Measurements from ENCODE around the gene CRABP2.

Gene CRABP2

GRCh38 chr1:156665539-156665938, 39.8 kb downstream of the CRABP2 start:
- TF ChIP-seq POLR2AphosphoS5 (IDR thresholded peaks at IDR 0.05; ENCODE audit: low read depth, low read length) (no peak), TAF1 (IDR thresholded peaks at IDR 0.05; ENCODE audit: borderline replicate concordance, insufficient read depth, low read length) (no peak), REST (IDR thresholded peaks at IDR 0.05; ENCODE audit: insufficient read depth in 1 of 2, low read depth in 2 of 2, low read length in 2 of 2) (no peak), FOXP2 (optimal IDR thresholded peaks at IDR 0.05; ENCODE audit: borderline replicate concordance, extremely low read depth, extremely low read length, insufficient read depth) (no peak), SIN3A (IDR thresholded peaks at IDR 0.05; ENCODE audit: borderline replicate concordance, insufficient read depth, low read length) (no peak)

GRCh38 chr1:156664767-156665411, 40.5 kb downstream of the CRABP2 start:
- no peak for TF ChIP-seq POLR2AphosphoS5 (IDR thresholded peaks at IDR 0.05; ENCODE audit: low read depth, low read length)
- no peak for TF ChIP-seq SIN3A (IDR thresholded peaks at IDR 0.05; ENCODE audit: borderline replicate concordance, insufficient read depth, low read length)
- TF ChIP-seq REST (IDR thresholded peaks at IDR 0.05; ENCODE audit: insufficient read depth in 1 of 2, low read depth in 2 of 2, low read length in 2 of 2), result no peak
- no peak for TF ChIP-seq FOXP2 (optimal IDR thresholded peaks at IDR 0.05; ENCODE audit: borderline replicate concordance, extremely low read depth, extremely low read length, insufficient read depth)
- no peak for TF ChIP-seq TAF1 (IDR thresholded peaks at IDR 0.05; ENCODE audit: borderline replicate concordance, insufficient read depth, low read length)

GRCh38 chr1:156664046-156664766, 41.2 kb downstream of the CRABP2 start:
- TF ChIP-seq REST (IDR thresholded peaks at IDR 0.05; ENCODE audit: insufficient read depth in 1 of 2, low read depth in 2 of 2, low read length in 2 of 2) (no peak), POLR2AphosphoS5 (IDR thresholded peaks at IDR 0.05; ENCODE audit: low read depth, low read length) (no peak), FOXP2 (optimal IDR thresholded peaks at IDR 0.05; ENCODE audit: borderline replicate concordance, extremely low read depth, extremely low read length, insufficient read depth) (no peak), TAF1 (IDR thresholded peaks at IDR 0.05; ENCODE audit: borderline replicate concordance, insufficient read depth, low read length) (no peak), SIN3A (IDR thresholded peaks at IDR 0.05; ENCODE audit: borderline replicate concordance, insufficient read depth, low read length) (no peak)

GRCh38 chr1:156663178-156663577, 42.2 kb downstream of the CRABP2 start:
- TF ChIP-seq POLR2AphosphoS5 (IDR thresholded peaks at IDR 0.05; ENCODE audit: low read depth, low read length) (no peak), REST (IDR thresholded peaks at IDR 0.05; ENCODE audit: insufficient read depth in 1 of 2, low read depth in 2 of 2, low read length in 2 of 2) (no peak), FOXP2 (optimal IDR thresholded peaks at IDR 0.05; ENCODE audit: borderline replicate concordance, extremely low read depth, extremely low read length, insufficient read depth) (no peak), SIN3A (IDR thresholded peaks at IDR 0.05; ENCODE audit: borderline replicate concordance, insufficient read depth, low read length) (no peak), TAF1 (IDR thresholded peaks at IDR 0.05; ENCODE audit: borderline replicate concordance, insufficient read depth, low read length) (no peak)
